Liver (tissue), 9 donors: ENCODE results near the gene XRRA1. TPM values are rescaled to one million over a fixed set of nuclear protein-coding genes. Genes with fewer than 3 reads are reported as not detected.

Source experiments
- DNase-seq: peaks from one replicate; pipeline ENCODE4 v3.0.0-alpha.2; 2017; ENCODE audit warnings: low spot score
- H3K27ac ChIP-seq, 2 donors: one replicate each; pipeline ENCODE4 v1.7.0; 2013; ENCODE audit warnings: inconsistent platforms in 2 of 2, low read length in 2 of 2, control low read depth in 1 of 2, low read depth in 1 of 2, mild to moderate bottlenecking in 1 of 2
- H3K27me3 ChIP-seq, 4 donors: one replicate each; pipeline versions ENCODE4 v1.6.1 to v1.7.0; 2013; ENCODE audit warnings: low read length in 3 of 4, inconsistent platforms in 1 of 4, mild to moderate bottlenecking in 1 of 4, moderate library complexity in 1 of 4; ENCODE audit not compliant: control insufficient read depth in 4 of 4, insufficient read depth in 4 of 4
- H3K36me3 ChIP-seq, 4 donors: one replicate each; pipeline versions ENCODE4 v1.6.1 to v1.7.0; 2013; ENCODE audit warnings: low read length in 3 of 4, mild to moderate bottlenecking in 3 of 4, low read depth in 1 of 4, moderate library complexity in 1 of 4; ENCODE audit not compliant: control insufficient read depth in 4 of 4, insufficient read depth in 3 of 4
- H3K4me1 ChIP-seq, 4 donors: one replicate each; pipeline versions ENCODE4 v1.6.1 to v1.7.0; 2013; ENCODE audit warnings: low read length in 3 of 4, mild to moderate bottlenecking in 3 of 4, moderate library complexity in 1 of 4; ENCODE audit not compliant: control insufficient read depth in 4 of 4, insufficient read depth in 4 of 4
- H3K4me3 ChIP-seq, 3 donors: one replicate each; pipeline versions ENCODE4 v1.6.1 to v1.7.0; 2013; ENCODE audit warnings: low read length in 3 of 3, control low read depth in 1 of 3, low read depth in 1 of 3, mild to moderate bottlenecking in 1 of 3
- H3K9ac ChIP-seq, 2 donors: one replicate each; pipeline ENCODE4 v1.7.0; 2013; ENCODE audit warnings: low read length in 2 of 2, mild to moderate bottlenecking in 2 of 2, moderate library complexity in 2 of 2, control low read depth in 1 of 2, low read depth in 1 of 2
- H3K9me3 ChIP-seq, 4 donors: one replicate each; pipeline versions ENCODE4 v1.6.1 to v1.7.0; 2013; ENCODE audit warnings: low read length in 3 of 4; ENCODE audit not compliant: control insufficient read depth in 4 of 4
- EGR1 ChIP-seq, 2 donors: IDR thresholded peaks; 2 replicates each; pipeline ENCODE4 v1.6.1; 2016 to 2018; ENCODE audit warnings: antibody characterized with exemption in 2 of 2, low read depth in 2 of 2
- FOXA1 ChIP-seq: IDR thresholded peaks from 2 replicates; pipeline ENCODE4 v1.6.1; 2016; ENCODE audit warnings: antibody characterized with exemption
- FOXA2 ChIP-seq: IDR thresholded peaks from 2 replicates; pipeline ENCODE4 v1.6.1; 2016; ENCODE audit warnings: antibody characterized with exemption
- GABPA ChIP-seq, 2 donors: IDR thresholded peaks in 1 of 2; conservative IDR thresholded peaks in 1 of 2; 2 replicates each; pipeline ENCODE4 v1.6.1; 2016; ENCODE audit warnings: antibody characterized with exemption in 2 of 2, mild to moderate bottlenecking in 1 of 2, moderate library complexity in 1 of 2
- HNF4A ChIP-seq, 2 donors: conservative IDR thresholded peaks; 2 replicates each; pipeline ENCODE4 v1.6.1; 2016; ENCODE audit warnings: antibody characterized with exemption in 2 of 2, mild to moderate bottlenecking in 2 of 2
- HNF4G ChIP-seq: IDR thresholded peaks from 2 replicates; pipeline ENCODE4 v1.6.1; 2016; ENCODE audit warnings: antibody characterized with exemption
- NR2F2 ChIP-seq: IDR thresholded peaks from 2 replicates; pipeline ENCODE4 v1.6.1; 2016; ENCODE audit warnings: antibody characterized with exemption
- RAD21 ChIP-seq, 2 donors: IDR thresholded peaks; 2 replicates each; pipeline ENCODE4 v1.6.1; 2016; ENCODE audit warnings: antibody characterized with exemption in 2 of 2, mild to moderate bottlenecking in 2 of 2
- RXRA ChIP-seq, 2 donors: IDR thresholded peaks; 2 replicates each; pipeline ENCODE4 v1.6.1; 2017 to 2018; ENCODE audit warnings: antibody characterized with exemption in 2 of 2, mild to moderate bottlenecking in 1 of 2
- SP1 ChIP-seq: IDR thresholded peaks from 2 replicates; pipeline ENCODE4 v1.6.1; 2018; ENCODE audit warnings: antibody characterized with exemption, mild to moderate bottlenecking
- YY1 ChIP-seq: IDR thresholded peaks from 2 replicates; pipeline ENCODE4 v1.6.1; 2016; ENCODE audit warnings: antibody characterized with exemption, mild to moderate bottlenecking
- whole genome bisulfite sequencing: extraction: QIAGEN DNeasy Blood & Tissue Kit; methylation state at CpG from one replicate; pipeline ENCODE4 v1.1.7; 2013; 5-methylcytosine and 5-hydroxymethylcytosine counted together
- polyA plus RNA-seq, 2 donors: library from polyadenylated mRNA; stranded (reverse) in 1 of 2; unstranded in 1 of 2; fragments of 200-250 nt in 1 of 2; fragments of >200 nt in 1 of 2; fragmentation: Nextera tagmentation in 1 of 2; extraction: Ambion mirVana in 1 of 2; gene quantifications; one replicate each; pipeline versions ENCODE4 v1.2.1 to v1.2.3, GENCODE V29; 2013 to 2015
- total RNA-seq, 2 donors: library from RNA; depleted of rRNA; stranded (reverse); fragments of >200 nt; gene quantifications; one replicate each; pipeline ENCODE4 v1.2.3, GENCODE V29; 2014
- TF ChIP-seq, protein P1 (sequence below): IDR thresholded peaks from 2 replicates; pipeline ENCODE4 v1.6.1; 2016; ENCODE audit warnings: antibody characterized with exemption, mild to moderate bottlenecking
- TF ChIP-seq, protein P2 (sequence below): IDR thresholded peaks from 2 replicates; pipeline ENCODE4 v1.6.1; 2016; ENCODE audit warnings: antibody characterized with exemption
- TF ChIP-seq, protein P3 (sequence below): IDR thresholded peaks from 2 replicates; pipeline ENCODE4 v1.6.1; 2016; ENCODE audit warnings: antibody characterized with exemption
- donor health status: healthy.
- donor health status: healthy.
- donor health status: healthy.
- donor health status: healthy.
- donor health status: healthy.

XRRA1 gene
- total and polyA plus RNA-seq, 4 donors = 3.8 to 11.6 (median 5.6) TPM

DNA sequence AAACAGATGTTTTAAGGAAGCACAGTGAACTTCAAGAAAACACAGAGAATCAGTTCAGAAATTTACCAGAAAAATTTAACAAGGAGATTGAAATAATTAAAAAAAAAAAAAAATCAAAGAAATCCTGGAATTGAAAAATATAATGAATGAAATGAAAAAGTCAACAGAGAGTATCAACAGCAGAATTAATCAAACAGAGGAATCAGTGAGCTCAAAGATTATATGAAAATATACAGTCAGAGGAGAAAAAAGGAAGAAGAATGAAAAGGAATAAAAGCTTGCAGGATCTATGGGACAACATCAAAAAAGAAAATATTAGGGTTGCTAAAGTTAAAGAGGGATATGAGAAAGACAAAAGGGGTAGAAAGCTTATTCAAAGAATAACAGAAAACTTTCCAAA lies 82.3 kb downstream of the XRRA1 start:
- TF ChIP-seq SP1 (no peak), RAD21 (IDR thresholded peaks at IDR 0.05) (no peak), FOXA1 (no peak), HNF4G (no peak), RXRA (IDR thresholded peaks at IDR 0.05) (no peak), FOXA2 (no peak), YY1 (no peak), HNF4A (conservative IDR thresholded peaks at IDR 0.05) (no peak)
- TF ChIP-seq, protein P1, sequence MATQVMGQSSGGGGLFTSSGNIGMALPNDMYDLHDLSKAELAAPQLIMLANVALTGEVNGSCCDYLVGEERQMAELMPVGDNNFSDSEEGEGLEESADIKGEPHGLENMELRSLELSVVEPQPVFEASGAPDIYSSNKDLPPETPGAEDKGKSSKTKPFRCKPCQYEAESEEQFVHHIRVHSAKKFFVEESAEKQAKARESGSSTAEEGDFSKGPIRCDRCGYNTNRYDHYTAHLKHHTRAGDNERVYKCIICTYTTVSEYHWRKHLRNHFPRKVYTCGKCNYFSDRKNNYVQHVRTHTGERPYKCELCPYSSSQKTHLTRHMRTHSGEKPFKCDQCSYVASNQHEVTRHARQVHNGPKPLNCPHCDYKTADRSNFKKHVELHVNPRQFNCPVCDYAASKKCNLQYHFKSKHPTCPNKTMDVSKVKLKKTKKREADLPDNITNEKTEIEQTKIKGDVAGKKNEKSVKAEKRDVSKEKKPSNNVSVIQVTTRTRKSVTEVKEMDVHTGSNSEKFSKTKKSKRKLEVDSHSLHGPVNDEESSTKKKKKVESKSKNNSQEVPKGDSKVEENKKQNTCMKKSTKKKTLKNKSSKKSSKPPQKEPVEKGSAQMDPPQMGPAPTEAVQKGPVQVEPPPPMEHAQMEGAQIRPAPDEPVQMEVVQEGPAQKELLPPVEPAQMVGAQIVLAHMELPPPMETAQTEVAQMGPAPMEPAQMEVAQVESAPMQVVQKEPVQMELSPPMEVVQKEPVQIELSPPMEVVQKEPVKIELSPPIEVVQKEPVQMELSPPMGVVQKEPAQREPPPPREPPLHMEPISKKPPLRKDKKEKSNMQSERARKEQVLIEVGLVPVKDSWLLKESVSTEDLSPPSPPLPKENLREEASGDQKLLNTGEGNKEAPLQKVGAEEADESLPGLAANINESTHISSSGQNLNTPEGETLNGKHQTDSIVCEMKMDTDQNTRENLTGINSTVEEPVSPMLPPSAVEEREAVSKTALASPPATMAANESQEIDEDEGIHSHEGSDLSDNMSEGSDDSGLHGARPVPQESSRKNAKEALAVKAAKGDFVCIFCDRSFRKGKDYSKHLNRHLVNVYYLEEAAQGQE = no peak
- TF ChIP-seq, protein P2, sequence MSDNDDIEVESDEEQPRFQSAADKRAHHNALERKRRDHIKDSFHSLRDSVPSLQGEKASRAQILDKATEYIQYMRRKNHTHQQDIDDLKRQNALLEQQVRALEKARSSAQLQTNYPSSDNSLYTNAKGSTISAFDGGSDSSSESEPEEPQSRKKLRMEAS = no peak
- Histone ChIP-seq H3K27ac (no peak overlapping the region), H3K4me1 (no peaks in the 10 kb centered on the region), H3K27me3 (no peaks in the 10 kb centered on the region), H3K9me3 (peaks cover 28 to 53% (median 39%) of the 10 kb centered on the region in 4 donors), H3K4me3 (peak overlapping the region in 1 of 3 donors; percentile 48), H3K36me3 (peaks cover 3 to 46% (median 34%) of the 10 kb centered on the region in 4 donors), H3K9ac (no peak overlapping the region)
- DNase-seq = no peak

DNA sequence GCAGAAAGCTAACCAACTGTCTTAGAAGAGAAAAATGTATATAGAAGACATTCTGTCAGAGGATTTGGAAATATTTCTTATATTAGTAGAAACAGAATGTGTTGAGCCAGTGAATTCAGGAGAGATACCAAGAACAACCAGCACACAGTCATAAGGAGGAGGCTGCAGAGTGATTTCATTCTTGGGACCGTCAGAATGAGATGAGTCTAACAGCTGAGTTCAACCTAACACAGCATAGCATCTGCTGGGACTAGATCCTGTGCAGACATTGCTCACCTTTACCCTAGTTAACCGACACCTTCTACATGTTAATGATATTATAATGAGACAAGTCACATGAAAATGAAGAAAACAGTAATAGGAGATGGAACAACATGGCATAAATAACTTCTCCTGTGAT lies 85.5 kb downstream of the XRRA1 start:
- H3K9ac ChIP-seq = no peak overlapping the region
- peaks cover 9 to 38% (median 29%) of the 10 kb centered on the region in 4 donors for H3K36me3 ChIP-seq
- DNase-seq = no peak
- TF ChIP-seq FOXA2 (no peak), NR2F2 (no peak), HNF4G (no peak), RAD21 (IDR thresholded peaks at IDR 0.05) (no peak), SP1 (no peak), HNF4A (conservative IDR thresholded peaks at IDR 0.05) (no peak), GABPA (IDR thresholded peaks at IDR 0.05 in 1 of 2, conservative IDR thresholded peaks at IDR 0.05 in 1 of 2) (no peak), EGR1 (IDR thresholded peaks at IDR 0.05; ENCODE audit: low read depth in 2 of 2) (no peak), RXRA (IDR thresholded peaks at IDR 0.05) (no peak), FOXA1 (no peak), YY1 (no peak)
- TF ChIP-seq, protein P1 = no peak
- TF ChIP-seq, protein P2 = no peak
- TF ChIP-seq, protein P3, sequence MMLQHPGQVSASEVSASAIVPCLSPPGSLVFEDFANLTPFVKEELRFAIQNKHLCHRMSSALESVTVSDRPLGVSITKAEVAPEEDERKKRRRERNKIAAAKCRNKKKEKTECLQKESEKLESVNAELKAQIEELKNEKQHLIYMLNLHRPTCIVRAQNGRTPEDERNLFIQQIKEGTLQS = no peak
- H3K4me1 ChIP-seq = no peaks in the 10 kb centered on the region
- H3K4me3 ChIP-seq = no peak overlapping the region
- H3K9me3 ChIP-seq = peaks cover 8 to 26% (median 17%) of the 10 kb centered on the region in 4 donors
- WGBS = 98% methylated on average over 2 of the region's 2 CpGs
- H3K27me3 ChIP-seq = no peaks in the 10 kb centered on the region
- H3K27ac ChIP-seq = no peak overlapping the region
